Karpas-422 (cell line): Measurements from ENCODE around the gene DNAH17. TPM values are rescaled to one million over a fixed set of nuclear protein-coding genes. Genes with fewer than 3 reads are reported as not detected.

Experiments
- small RNA-seq: library from RNA; depleted of rRNA; stranded (forward); fragments of <200 nt; gene quantifications from one replicate; pipeline ENCODE3, GENCODE V24; 2014
- total RNA-seq: library from RNA; depleted of rRNA; stranded (reverse); fragments of >200 nt; shearing (Covaris generic); gene quantifications from 2 replicates; pipeline ENCODE4 v1.2.3, GENCODE V29; 2014; ENCODE audit warnings: low replicate concordance; rRNA removed

Gene DNAH17
- total RNA-seq, 1 experiment from 2014 or later: not detected

Small RNAs within 50 kb of the gene (small RNA-seq; reads per million reads assigned to genes)
- gene RF00415 (not detected), gene RN7SL454P (not detected)

Other genes starting within 250 kb of the DNAH17 start
- gene SOCS3, start 217.3 kb downstream of the DNAH17 start, total RNA-seq: not detected in 2 replicates
- 15.9 and 33.3 TPM in 2 replicates for gene PGS1, start 198.7 kb downstream of the DNAH17 start, total RNA-seq
- gene CYTH1, start 204.9 kb upstream of the DNAH17 start, total RNA-seq: 9.6 and 15.8 TPM in 2 replicates